Heart left ventricle (tissue), 13 donors: ENCODE data around the gene FREM2.

Experiments used
- CTCF ChIP-seq, 12 donors: fragments of 200-600 bp; sonication (generic) in 4 of 12; IDR thresholded peaks; one replicate each; pipeline versions ENCODE4 v1.5.0 to v1.8.0; 2018 to 2022; ENCODE audit warnings: antibody characterized with exemption in 12 of 12, mild to moderate bottlenecking in 5 of 12
- POLR2A ChIP-seq, 2 donors: fragments of 450-650 bp; IDR thresholded peaks; one replicate each; pipeline ENCODE4 v1.6.1; 2017; ENCODE audit warnings: antibody characterized with exemption in 2 of 2, mild to moderate bottlenecking in 2 of 2, moderate library complexity in 2 of 2
- donor health status: ischemic (EF 13 %, LVEDD 7.1; RV severe dilation, severe dysfunction).
- donor health status: DM: no; HTN: yes; CAD: no.
- donor health status: DM: no; HTN: no; CAD: no.
- donor health status: ischemic (EF 25% LVEDD 6.9; RV normal size, moderate dysfunction).
- donor health status: ischemic (EF 25% LVEDD 5.7; RV mildly dilated, moderate dysfunction).
- donor health status: ischemic (EF 35%, LVEDD 5.7; RV mildly dilated, moderate dysfunction).
- donor health status: nonischemic (EF 11% LVEDD 7.7; RV severe dilation, severe dysfunction).
- donor health status: DM: yes; HTN: yes; CAD: no.
- donor health status: PGD.
- donor health status: ischemic (EF 29% LVEDD 5.4; RV normal size, mild dysfunction).
- donor health status: nonischemic (EF 23%, LVEDD 6.1; RV moderate dilation, normal function).

GRCh38 chr13:38905081-38905480 is 218.2 kb downstream of the FREM2 start:
- TF ChIP-seq POLR2A (IDR thresholded peaks at IDR 0.05) (no peak), CTCF (IDR thresholded peaks at IDR 0.05) (no peak)
